ENCODE measurements around the gene UBE2F. TPM values are rescaled to one million over a fixed set of nuclear protein-coding genes. Genes with fewer than 3 reads are reported as not detected.

The UBE2F gene
- total and polyA plus RNA-seq, 9 of the 15 experiments (the other 6 are each of a cell fraction or from before 2014, with no cell fraction given) = 18.1 to 88.1 (median 53.0) TPM

GRCh38 chr2:238030422-238031155, 63.8 kb downstream of the UBE2F start (continued):
- no peak for TF ChIP-seq CEBPZ (IDR thresholded peaks at IDR 0.05; ENCODE audit: borderline replicate concordance, low read depth, low read length)

- WGBS (ENCODE audit: insufficient coverage, low coverage, missing lambda C conversion rate) = 92% methylated on average over 4 of the region's 4 CpGs
- BruUV-seq (replicated peaks) = no TSS peak
- Histone ChIP-seq H3K4me2 (ENCODE audit: insufficient read depth, low read length) (no peak overlapping the region), H3K36me3 (ENCODE audit: control insufficient read depth, insufficient read depth, low read length) (peaks cover 60% of the 10 kb centered on the region; the same call in 2 of the 3 replicates), H3K79me2 (ENCODE audit: control insufficient read depth, insufficient read depth, low read length) (no peaks in the 10 kb centered on the region), H3K4me1 (replicated peaks in 1 of 2; ENCODE audit: control insufficient read depth in 2 of 2, insufficient read depth in 2 of 2, low read length in 2 of 2) (no peaks in the 10 kb centered on the region; a peak in 1 of 5 replicates), H3K27me3 (ENCODE audit: control insufficient read depth in 2 of 2, insufficient read depth in 2 of 2, low read length in 2 of 2) (no peaks in the 10 kb centered on the region), H3K9ac (ENCODE audit: insufficient read depth in 1 of 2, low read depth in 2 of 2, low read length in 2 of 2) (no peak overlapping the region), H3K27ac (ENCODE audit: extremely low read depth, low read depth, low read length) (no peak overlapping the region), H3K4me3 (no peak overlapping the region), H4K20me1 (replicated peaks; ENCODE audit: control insufficient read depth, insufficient read depth, low read length) (no peaks in the 10 kb centered on the region), H3K9me3 (replicated peaks; ENCODE audit: control insufficient read depth, insufficient read depth, low read depth, low read length) (no peaks in the 10 kb centered on the region), H3K9me1 (ENCODE audit: control insufficient read depth, insufficient read depth, low read length) (no peaks in the 10 kb centered on the region), H2AFZ (ENCODE audit: low read depth, low read length) (no peak overlapping the region)
- ATAC-seq (no peak), DNase-seq (ENCODE audit: extremely low read depth in 1 of 4, low spot score in 3 of 4) (no peak), FAIRE-seq (no peak)
- in situ Hi-C loops (cut with MboI) (no loop called here), intact Hi-C loops (cut with micrococcal nuclease) (no loop called here)
- POLR2A ChIA-PET = no interaction called here
- CTCF ChIA-PET (ENCODE audit: low intra/inter-chr PET ratio) = no interaction called here
- TF ChIP-seq BDP1 (IDR thresholded peaks at IDR 0.05; ENCODE audit: insufficient read depth, insufficient read length) (no peak), GTF3C2 (IDR thresholded peaks at IDR 0.05; ENCODE audit: borderline replicate concordance, extremely low read depth, insufficient read length) (no peak), STAT5A (IDR thresholded peaks at IDR 0.05; ENCODE audit: borderline replicate concordance, low read length) (no peak), CTBP1 (IDR thresholded peaks at IDR 0.05; ENCODE audit: borderline replicate concordance) (no peak), ZNF511 (CRISPR knock-in tag; IDR thresholded peaks at IDR 0.05) (no peak), PTBP1 (IDR thresholded peaks at IDR 0.05; ENCODE audit: low read depth, low read length) (no peak), ZNF277 (CRISPR knock-in tag; IDR thresholded peaks at IDR 0.05; ENCODE audit: borderline replicate concordance) (no peak), ZC3H4 (CRISPR knock-in tag; IDR thresholded peaks at IDR 0.05; ENCODE audit: borderline replicate concordance) (no peak)
These were observed 64.9 kb downstream of the UBE2F start for GRCh38 chr2:238031751-238032150.

Data from K562 (cell line).